DMS153 treated with DMSO at 0.1 percent for 48 hours (cell line): ENCODE results near the gene PRDX6.
"Not testable (repeated sequence)": the region's sequence is repeated elsewhere in the genome, so short reads cannot be mapped to it uniquely, and the experiment has no call there.

ENCODE experiments used
- DNase-seq: peaks from one replicate; lab custom pipeline; 2025; ENCODE audit not compliant: unreplicated experiment; lab: John Stamatoyannopoulos, UW

PRDX6 gene

GRCh38 chr1:173477286-173478093 is at the start of gene PRDX6:
Gene PRDX6, plus strand, starts transcription at chr1:173477335. Its CDS starts 63 bp downstream, at chr1:173477398.
- peak; percentile 74 for DNase-seq

DNA sequence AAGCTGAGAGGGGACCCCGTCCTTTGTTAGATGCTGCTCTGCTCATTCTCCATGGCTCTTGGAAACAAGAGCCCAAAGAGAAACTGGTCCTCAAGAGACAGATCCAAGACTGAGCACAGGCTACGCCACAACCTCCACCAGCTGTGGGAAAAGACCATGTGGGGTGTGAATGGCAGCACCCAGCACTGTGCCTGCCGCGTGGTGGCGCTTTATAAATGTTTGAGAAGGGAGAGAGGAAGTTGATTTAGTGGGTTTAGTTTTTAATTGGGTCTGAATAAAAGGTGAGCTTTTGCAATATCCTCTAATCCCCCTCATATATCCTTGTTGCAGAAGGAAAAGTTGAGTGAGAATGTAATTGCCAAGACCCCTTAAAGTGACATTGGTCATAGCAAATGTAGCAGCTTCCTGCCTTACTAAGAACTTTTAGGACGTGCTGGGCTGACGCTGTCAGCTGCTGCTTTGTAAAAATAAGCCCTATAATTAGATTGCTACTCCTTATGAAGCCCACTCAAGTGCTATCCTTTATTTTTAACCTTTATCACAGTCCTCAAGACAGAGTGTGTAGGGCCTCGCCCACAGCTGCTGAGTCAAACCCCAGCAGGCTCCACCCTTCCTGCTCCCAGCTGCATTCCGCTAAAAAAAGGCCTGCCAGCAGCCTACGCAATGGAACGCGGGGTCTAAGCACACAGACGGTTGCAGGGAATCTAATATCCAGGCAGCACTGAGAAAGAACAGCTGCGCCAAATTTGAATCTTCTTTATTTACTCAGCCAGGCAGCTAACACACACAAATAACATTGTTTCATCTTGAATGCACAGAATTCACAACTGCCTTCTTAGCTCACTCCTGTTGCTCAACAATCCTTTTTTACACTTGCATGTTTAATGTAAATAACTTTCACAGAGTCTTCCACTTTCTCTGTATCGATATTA is 47.4 kb upstream of the PRDX6 start:
- peak; percentile 29 for DNase-seq

GRCh38 chr1:173430677-173431303 is 46.3 kb upstream of the PRDX6 start:
- DNase-seq = no peak

DNA sequence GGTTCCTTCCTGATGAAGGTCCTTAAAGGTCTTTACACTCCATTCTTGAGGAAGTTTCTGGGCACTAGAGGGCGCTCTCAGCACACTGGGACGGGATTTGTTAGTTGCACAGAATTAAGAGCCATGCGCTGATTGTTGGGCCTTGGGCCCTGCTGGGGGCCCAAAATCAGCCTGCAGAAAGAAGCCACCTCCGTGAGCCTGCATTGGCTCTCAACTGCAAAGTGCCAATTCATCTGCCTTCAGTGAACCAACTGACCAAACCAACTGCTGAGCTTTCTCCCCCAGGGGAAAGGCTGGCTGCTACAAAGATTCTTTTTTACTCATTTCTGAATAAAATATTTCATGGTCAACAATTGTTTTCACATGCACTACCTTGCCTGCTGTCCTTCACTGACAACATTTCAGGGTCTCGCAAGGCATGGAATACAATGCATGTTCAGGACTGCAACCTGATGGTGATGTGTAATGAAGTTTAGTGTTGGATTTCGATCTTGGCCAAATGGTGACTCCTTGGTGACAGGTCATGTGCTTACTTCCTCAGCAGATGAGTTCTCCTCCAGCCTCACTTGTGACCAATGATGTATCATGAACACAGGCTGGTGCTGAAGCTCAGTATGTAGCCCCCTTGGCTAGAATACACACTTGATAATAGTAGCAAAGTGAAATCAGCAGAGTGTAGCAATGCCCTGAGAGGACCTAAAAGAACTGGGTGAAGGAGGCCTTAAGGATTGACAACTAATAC is 45.7 kb upstream of the PRDX6 start:
- DNase-seq = peak; percentile 85

- DNase-seq = no peak
Measured at GRCh38 chr1:173432331-173432730, 44.8 kb upstream of the PRDX6 start.

DNA sequence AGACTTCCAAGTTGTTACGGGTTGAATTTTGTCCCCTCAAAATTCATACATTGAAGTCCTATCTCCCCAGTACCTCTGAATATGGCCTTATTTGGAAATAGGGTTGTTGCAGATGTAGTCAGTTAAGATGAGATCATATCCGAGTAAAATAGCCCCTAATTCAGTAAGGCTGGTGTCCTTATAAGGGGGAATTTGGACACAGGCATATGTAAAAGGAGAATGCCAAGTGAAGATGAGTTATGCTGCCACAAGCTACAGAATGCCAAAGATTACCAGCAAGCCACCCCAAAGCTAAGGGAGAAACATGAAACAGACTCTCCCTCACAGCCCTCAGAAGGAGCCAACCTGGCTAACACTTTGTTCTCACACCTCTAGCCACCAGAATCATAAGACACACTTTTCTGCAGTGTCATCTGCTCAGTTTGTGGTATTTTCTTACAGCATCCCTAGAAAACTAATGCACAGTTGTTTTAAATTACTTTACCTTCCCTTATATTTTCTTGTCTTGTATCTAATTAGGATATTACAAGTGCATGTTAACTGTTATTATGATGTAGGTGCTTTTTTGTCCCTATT is 43.3 kb upstream of the PRDX6 start:
- DNase-seq = no peak

DNA sequence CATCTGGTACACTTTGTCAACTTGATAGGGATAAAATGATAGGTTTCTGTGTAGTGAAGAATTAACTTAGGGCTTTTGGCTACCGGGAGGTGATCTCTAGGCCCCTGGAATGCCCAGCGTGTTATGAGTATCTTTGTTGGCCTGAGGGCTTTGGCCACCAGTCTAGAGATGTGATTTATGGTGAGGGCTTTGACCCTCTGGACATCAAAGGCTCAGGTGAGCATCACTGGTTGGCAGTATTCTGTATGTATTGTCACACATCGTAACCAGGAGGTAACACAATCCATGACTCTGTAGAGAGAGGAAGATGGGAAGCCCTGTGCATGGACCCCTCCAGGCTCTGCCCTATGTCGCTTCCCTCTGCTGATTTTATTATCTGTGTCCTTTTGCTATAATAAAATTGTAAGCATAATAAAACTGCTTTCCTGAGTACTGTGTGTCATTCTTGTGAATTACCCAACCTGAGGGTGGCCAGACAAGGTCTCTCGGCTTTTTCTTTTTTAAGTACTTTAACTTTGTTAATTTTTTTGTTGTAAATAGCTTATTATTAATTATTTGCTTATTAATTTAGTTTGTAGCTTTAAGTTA is 40.2 kb upstream of the PRDX6 start:
- no peak for DNase-seq

DNA sequence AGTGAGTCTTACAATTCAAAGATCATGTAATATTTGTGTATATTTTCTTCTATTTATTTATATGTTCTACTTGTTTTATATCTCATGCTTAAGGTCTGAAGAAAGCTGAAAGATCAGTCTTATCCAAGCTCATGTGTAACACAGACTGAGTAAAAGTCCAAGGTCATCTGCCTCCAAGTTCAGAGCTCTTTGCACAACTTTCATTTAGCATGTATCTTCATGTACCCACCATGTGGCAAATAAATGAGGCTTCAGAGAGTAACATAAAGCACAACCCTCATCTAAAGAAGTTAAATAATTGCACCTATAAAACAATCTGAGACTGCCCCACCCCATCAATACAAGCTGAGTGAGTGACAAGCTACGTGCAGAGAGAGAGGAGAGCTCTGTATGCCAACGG is 38.5 kb upstream of the PRDX6 start:
- DNase-seq = no peak

- no peak for DNase-seq
Measured at GRCh38 chr1:173440430-173440829, 36.7 kb upstream of the PRDX6 start.

DNA sequence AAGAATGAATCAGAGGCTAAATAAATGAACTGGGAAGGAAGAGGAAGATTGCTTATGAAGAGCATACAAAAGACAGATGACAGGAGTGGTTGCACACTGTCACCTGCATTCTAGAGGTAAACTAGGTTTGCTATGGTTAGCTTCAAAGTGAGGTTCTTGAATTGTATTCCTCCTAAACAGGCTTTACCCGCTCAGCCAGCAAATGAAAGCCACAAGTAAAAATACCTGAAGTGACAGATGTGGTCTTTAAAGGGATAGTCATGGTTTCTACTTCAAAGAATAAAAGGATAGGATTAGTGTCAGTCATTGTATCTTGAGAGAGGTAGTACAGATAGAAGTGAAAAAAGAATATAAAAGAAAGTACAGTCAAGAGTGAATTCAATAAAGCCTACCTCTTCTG is 32.4 kb upstream of the PRDX6 start:
- no peak for DNase-seq

DNA sequence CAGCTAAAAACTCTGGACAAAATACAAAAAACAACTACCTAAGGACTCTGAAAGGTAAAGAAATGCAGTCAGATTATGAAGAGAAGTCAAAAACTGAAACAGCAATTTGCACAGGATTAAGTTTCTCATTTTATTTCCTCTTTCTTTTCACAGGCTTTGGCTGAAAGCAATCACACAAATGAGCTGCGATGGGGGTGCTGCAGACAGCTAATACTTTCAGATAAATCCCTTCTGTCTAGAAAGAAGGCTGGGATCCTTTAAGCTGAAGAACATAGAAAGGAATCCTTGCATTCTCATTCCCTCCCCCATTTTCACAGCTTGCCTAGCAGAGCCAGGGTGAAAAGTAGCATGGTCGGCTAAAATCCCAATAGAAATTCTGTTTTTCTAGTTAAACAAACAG is 32.0 kb upstream of the PRDX6 start:
- no peak for DNase-seq

GRCh38 chr1:173445656-173446055 is 31.5 kb upstream of the PRDX6 start:
- no peak for DNase-seq

GRCh38 chr1:173447224-173447623 is 29.9 kb upstream of the PRDX6 start:
- DNase-seq = no peak

DNA sequence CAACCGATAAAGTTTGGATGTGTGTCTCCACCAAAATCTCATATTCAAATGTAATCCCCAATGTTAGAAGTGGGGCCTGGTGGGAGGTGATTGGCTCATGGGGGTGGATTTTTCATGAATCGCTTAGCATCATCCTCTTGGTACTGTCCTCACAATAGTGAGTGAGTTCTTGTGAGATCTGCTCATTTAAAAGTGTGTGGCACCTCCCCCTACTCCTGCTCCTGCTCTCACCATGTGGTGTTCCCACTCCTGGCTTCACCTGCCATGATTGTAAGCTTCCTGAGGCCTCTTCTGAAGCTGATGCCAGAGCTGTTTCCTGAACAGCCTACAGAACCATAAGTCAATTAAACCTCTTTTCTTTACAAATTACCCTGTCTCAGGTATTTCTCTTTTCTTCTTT is 28.2 kb upstream of the PRDX6 start:
- no peak for DNase-seq

- DNase-seq = no peak
Measured at GRCh38 chr1:173451981-173452380, 25.2 kb upstream of the PRDX6 start.

DNA sequence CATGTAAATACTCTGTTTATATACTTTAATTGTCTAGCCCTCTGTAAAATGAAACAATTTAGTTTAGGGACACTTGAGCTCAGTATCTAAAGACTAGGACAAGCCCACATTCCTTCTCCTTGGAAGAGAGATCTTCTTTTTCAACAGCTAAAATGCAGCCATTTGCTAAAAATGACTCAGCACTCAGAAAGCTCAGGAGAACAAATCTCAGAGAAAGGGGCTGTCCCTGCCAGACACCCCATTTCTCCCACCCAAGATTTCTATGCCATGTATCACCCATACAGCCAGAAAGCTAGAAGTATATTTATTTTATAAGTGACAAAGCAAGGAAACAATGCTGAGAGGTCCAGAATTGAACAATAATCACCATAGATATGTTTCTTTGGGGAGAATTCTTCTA is 23.2 kb upstream of the PRDX6 start:
- DNase-seq = no peak

DNA sequence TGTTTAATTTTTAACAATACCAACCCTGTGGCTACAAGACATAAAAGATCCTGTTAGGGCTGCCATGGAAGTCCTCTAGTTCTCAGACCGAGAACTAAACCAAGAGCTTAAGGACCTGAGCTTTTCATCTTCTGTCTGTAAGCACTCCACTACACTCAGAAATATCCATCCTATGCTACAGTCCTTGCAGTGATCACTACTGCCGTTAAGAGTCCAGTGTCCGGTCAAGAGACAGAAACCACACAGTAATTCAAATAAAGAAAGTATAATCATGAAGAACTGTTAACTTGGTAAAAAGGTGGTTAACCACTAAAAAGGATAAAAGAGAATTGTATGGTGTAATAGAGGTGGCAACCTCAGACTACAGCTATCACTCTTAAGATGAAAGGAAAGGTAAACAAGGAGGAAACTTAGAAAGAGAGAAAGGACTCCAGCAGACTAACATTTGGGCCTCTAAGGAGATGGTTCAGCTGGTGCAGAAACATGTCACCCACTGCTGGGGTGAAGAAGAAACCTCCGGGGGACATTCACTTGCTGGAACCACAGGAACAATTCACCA is 22.1 kb upstream of the PRDX6 start:
- no peak for DNase-seq

- no peak for DNase-seq
Measured at GRCh38 chr1:173459885-173460284, 17.2 kb upstream of the PRDX6 start.

GRCh38 chr1:173462666-173463065 is 14.5 kb upstream of the PRDX6 start:
- DNase-seq = not testable (repeated sequence)

DNA sequence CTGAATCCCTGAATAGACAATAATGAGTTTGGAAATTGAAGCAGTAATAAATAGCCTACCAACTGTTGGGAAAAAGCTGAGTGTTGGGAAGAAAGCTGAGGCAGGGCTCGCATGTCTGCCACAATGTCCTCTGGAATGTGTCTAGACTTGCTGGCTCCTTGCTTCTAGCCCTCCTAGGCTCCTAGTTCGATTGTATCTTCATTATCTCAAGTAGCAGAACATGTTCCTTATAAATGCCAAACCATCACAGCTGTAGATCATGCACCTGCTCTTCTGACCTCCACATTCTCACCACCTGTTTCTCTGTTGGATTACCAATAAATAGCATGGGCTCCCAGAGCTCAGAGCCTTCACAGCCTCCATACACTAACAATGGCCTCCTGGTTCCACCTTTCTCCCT is 12.9 kb upstream of the PRDX6 start:
- DNase-seq = not testable (repeated sequence)
